NOMO-1 (cell line): ENCODE data around the gene TRIM54.
"Not testable (repeated sequence)": the region's sequence is repeated elsewhere in the genome, so short reads cannot be mapped to it uniquely, and the experiment has no call there.

Experiments used
- DNase-seq, 2 experiments: peaks; one replicate each; lab custom pipeline; 2025; ENCODE audit not compliant: unreplicated experiment in 2 of 2; lab: John Stamatoyannopoulos, UW

Gene TRIM54

GRCh38 chr2:27255660-27256059 lies 26.6 kb upstream of the TRIM54 start:
- DNase-seq = no peak

GRCh38 chr2:27256855-27257454 lies 25.3 kb upstream of the TRIM54 start:
- no peak for DNase-seq

- no peak for DNase-seq
Measured at GRCh38 chr2:27258051-27258450, 24.2 kb upstream of the TRIM54 start.

- no peak for DNase-seq
Measured at GRCh38 chr2:27261241-27261925, 20.8 kb upstream of the TRIM54 start.

GRCh38 chr2:27261926-27262298 lies 20.3 kb upstream of the TRIM54 start:
- no peak for DNase-seq

- peak; percentile 29 to 32 for DNase-seq
Measured at GRCh38 chr2:27262379-27263286, 19.6 kb upstream of the TRIM54 start, which contains the start of gene SLC30A3. Gene SLC30A3 (minus strand): TSS chr2:27263047. CDS start chr2:27262906, 141 bp downstream.

GRCh38 chr2:27263287-27264252 lies 18.7 kb upstream of the TRIM54 start:
- no peak for DNase-seq

- peak in 1 of 2 experiments; percentile 12 for DNase-seq
Measured at GRCh38 chr2:27264253-27264752, 17.9 kb upstream of the TRIM54 start.

- DNase-seq = peak; percentile 29 to 30
Measured at GRCh38 chr2:27264753-27265535, 17.3 kb upstream of the TRIM54 start.

GRCh38 chr2:27265536-27265870 lies 16.7 kb upstream of the TRIM54 start:
- no peak for DNase-seq

GRCh38 chr2:27268296-27268695 lies 13.9 kb upstream of the TRIM54 start:
- not testable (repeated sequence) for DNase-seq

- no peak for DNase-seq
Measured at GRCh38 chr2:27270131-27270530, 12.1 kb upstream of the TRIM54 start.

GRCh38 chr2:27270670-27271069 lies 11.6 kb upstream of the TRIM54 start:
- DNase-seq = no peak

- DNase-seq = no peak
Measured at GRCh38 chr2:27271631-27272340, 10.4 kb upstream of the TRIM54 start.

- not testable (repeated sequence) for DNase-seq
Measured at GRCh38 chr2:27272537-27273522, 9.4 kb upstream of the TRIM54 start.

- DNase-seq = no peak
Measured at GRCh38 chr2:27275211-27276150, 6.7 kb upstream of the TRIM54 start, which contains the start of gene DNAJC5G. Gene DNAJC5G (plus strand): TSS chr2:27275433. CDS start chr2:27276729, 1,296 bp downstream.
